ENCODE results near the gene ANKS1A. TPM values are rescaled to one million over a fixed set of nuclear protein-coding genes. Genes with fewer than 3 reads are reported as not detected.

Gene ANKS1A
- total RNA-seq, 1 donor = 4.8 TPM

DNA sequence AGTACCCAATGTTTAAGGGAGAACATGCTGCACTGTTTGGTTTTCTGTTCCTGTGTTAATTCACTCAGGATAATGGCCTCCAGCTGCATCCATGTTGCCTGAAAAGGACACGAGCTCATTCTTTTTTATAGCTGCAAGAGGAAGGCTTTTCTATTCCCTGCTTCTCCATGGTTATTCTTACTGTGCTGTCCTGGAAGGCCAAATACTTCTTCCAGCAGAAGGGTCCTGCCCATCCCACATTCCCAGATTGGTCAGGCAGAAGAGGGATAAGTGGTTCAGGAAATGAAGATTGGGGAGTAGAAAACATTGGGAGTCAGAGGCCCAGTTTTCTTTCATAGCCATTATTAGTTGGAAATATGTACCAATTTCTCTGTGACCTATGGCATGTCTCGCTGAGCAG, 129.7 kb downstream of the ANKS1A start:
- H3K4me3 ChIP-seq (ENCODE audit: low read length) = no peak overlapping the region
- H3K4me1 ChIP-seq (ENCODE audit: insufficient read depth, low read length) = no peaks in the 10 kb centered on the region
- H3K9me3 ChIP-seq (ENCODE audit: low read depth, low read length) = no peaks in the 10 kb centered on the region
- no peaks in the 10 kb centered on the region for H3K27me3 ChIP-seq (ENCODE audit: insufficient read depth, low read length)

DNA sequence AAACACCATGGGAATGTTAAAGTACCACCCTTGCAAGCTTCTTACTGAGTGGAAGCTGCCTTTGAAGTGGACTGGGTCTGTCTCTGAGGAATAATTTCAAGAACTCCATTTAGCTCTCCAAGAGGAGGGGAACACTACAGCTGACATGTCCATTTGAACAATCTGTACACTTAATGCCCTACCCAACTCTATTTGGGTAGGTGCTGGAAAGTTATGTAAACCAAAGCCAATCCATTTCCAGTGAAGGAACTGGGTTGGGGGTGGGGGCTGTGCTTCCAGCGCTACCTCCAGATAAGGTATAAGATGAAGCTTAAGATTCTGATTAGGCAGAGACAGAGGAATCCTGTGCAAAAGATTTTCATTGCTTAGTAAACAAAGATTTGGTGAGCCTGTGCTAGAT, 130.1 kb downstream of the ANKS1A start:
- Histone ChIP-seq H3K27me3 (ENCODE audit: insufficient read depth, low read length) (no peaks in the 10 kb centered on the region), H3K4me3 (ENCODE audit: low read length) (no peak overlapping the region), H3K9me3 (ENCODE audit: low read depth, low read length) (no peaks in the 10 kb centered on the region)

DNA sequence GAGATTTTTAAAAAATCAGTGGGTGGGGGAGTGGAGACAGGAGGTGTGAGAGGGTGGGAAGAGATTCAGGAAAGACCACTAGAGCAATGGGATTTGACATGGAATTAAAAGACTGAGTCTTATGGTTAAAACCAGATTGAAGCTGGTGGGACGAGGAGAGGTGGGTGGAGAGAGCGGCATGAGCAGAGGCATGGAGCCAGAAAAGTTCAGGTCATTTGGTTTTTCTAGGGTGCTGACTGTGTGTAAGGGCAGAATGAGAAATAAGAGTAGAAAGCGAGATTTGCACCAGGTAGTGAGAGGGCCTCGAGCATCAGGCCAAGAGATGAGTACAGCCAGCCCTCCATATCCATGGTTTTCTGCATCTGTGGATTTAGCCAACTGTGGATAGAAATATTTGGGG, 130.8 kb downstream of the ANKS1A start:
- H3K27me3 ChIP-seq (ENCODE audit: insufficient read depth, low read length) = no peaks in the 10 kb centered on the region
- H3K4me1 ChIP-seq (ENCODE audit: insufficient read depth, low read length) = no peaks in the 10 kb centered on the region
- H3K4me3 ChIP-seq (ENCODE audit: low read length) = no peak overlapping the region
- H3K9me3 ChIP-seq (ENCODE audit: low read depth, low read length) = no peaks in the 10 kb centered on the region

More for the DNA sequence above, 130.1 kb downstream of the ANKS1A start:
- no peaks in the 10 kb centered on the region for H3K4me1 ChIP-seq (ENCODE audit: insufficient read depth, low read length)

DNA sequence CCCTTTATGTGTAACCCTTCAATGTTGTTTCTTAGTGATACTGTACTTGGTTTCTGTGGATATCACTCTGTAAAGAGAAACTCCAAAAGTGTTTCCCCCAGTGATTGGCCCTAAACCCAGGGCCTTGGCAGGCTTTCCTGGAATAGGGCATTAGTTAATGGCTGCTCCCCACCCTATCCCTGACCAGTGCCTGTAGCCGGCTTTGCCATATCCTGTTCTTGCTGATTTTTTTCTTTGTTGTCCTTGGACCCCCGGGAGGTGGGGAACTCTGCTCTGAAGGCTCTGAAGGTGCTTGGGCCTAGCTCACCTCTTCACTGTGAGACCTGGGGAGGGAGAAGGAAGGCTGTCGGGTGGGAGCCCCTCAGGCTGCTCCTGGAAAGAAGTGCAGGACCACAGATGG, 131.9 kb downstream of the ANKS1A start:
- Histone ChIP-seq H3K27me3 (ENCODE audit: insufficient read depth, low read length) (no peaks in the 10 kb centered on the region), H3K4me3 (ENCODE audit: low read length) (no peak overlapping the region), H3K9me3 (ENCODE audit: low read depth, low read length) (no peaks in the 10 kb centered on the region), H3K4me1 (ENCODE audit: insufficient read depth, low read length) (no peaks in the 10 kb centered on the region)

DNA sequence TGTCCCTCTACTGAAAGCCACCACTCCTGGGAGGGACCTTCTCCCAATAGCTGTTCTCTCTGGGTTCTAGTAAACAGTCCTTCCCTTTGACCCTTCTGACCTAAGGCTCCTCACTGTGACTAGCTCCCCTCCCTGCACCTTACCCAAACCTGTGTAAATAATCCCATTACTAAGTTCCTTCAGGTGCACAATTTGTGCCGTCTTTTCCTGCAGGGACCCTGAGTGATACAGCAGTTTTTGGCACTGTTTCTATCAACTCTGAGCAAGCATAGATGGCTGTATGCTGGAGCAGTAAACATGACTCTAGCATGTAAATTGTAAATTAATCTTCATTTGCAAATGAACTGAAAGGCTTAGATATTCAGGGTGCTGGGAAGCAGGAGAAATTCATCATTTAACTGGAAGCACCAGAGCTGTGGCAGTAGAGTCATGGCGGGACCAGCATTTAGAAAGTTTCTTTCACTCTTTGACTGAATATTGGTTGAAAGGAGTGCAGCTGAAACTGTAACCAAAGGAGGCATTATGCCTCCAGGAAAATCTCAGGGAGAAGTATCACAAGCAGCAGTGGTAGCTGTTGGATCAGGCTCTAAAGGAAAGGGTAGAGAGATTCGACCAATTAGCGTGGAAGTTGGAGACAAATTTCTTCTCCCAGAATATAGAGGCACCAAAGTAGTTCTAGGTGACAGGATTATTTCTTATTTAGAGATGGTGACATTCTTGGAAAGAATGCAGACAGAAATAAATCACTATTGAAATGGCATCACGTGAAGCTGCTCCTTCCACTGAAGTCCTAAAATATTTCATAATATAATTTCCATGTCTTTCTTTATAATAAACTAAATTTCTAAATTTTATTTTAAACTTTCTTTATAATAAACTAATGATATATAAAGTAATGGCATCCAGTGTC, 134.3 kb downstream of the ANKS1A start:
- Histone ChIP-seq H3K4me3 (ENCODE audit: low read length) (no peak overlapping the region), H3K9me3 (ENCODE audit: low read depth, low read length) (no peaks in the 10 kb centered on the region), H3K27me3 (ENCODE audit: insufficient read depth, low read length) (no peaks in the 10 kb centered on the region), H3K4me1 (ENCODE audit: insufficient read depth, low read length) (no peaks in the 10 kb centered on the region)

DNA sequence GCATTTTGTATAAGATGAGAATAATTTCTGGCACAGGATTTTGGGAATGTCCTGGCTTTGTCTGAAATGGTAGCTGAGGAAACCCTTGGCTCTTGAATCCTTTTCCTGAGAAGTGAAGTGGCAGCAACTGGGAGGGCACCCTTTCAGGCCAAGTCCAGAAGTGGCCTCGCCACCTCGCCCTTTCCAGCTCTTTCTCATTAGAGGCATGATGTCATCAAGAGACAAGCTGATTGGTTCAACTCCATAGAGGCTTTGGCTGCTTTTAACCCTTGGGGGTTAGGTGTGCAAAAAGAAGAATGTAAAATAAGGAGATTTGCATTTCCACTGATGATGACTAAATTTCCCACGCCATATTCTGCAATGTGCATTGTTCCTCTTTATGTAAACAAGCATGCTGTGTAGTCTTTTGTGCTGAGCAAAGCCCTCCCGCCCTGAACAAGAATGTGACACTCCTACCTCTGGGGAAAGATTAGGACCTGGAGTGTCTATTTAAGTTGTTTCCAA, 135.5 kb downstream of the ANKS1A start:
- Histone ChIP-seq H3K4me3 (ENCODE audit: low read length) (no peak overlapping the region), H3K27me3 (ENCODE audit: insufficient read depth, low read length) (no peaks in the 10 kb centered on the region), H3K4me1 (ENCODE audit: insufficient read depth, low read length) (no peaks in the 10 kb centered on the region), H3K9me3 (ENCODE audit: low read depth, low read length) (no peaks in the 10 kb centered on the region)

DNA sequence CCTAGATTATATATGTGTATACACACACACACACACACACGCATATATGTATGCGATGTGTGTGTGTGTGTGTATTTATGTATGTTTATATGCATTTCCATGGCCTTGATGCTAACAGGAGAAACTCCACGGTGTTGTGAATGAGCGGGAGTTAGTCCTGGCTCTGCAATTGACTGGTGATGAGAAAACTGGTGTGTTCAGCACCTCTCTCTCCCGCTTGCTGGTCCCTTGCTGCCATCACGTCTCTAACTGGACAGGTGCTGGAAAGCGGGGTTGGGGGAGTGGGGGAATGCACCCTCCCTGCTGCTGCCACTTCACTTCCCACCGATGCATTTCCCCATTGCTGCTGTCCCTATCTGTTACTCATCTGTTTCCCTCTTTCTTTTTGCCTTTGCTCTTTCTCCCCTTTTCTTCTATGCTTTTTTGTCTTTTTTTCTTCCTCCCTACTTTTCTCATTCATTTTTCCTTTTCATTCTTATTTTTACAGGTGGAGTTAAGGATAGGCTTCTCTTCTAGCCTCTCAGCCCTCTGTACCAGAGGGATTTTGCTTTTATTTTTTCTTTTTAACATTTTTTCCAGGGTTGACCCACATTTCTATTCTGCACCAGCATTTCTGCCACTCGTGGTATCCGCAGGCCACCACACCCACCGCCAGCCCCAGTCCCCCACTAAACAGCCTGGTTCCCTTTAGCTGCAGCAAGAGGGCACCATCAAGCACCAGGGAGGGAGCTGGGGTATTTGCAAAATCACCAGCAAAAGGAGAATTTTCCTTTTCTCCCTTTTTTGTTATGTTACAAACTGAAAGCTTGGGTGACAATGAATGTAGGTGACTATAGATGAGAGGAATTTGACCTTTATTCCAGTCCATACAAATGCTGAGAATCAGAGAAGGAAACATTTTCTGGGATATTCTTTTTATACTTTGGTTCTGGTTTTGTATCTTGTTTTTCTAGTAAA, 136.5 kb downstream of the ANKS1A start:
- Histone ChIP-seq H3K4me1 (ENCODE audit: insufficient read depth, low read length) (no peaks in the 10 kb centered on the region), H3K27me3 (ENCODE audit: insufficient read depth, low read length) (no peaks in the 10 kb centered on the region), H3K4me3 (ENCODE audit: low read length) (no peak overlapping the region), H3K9me3 (ENCODE audit: low read depth, low read length) (no peaks in the 10 kb centered on the region)

DNA sequence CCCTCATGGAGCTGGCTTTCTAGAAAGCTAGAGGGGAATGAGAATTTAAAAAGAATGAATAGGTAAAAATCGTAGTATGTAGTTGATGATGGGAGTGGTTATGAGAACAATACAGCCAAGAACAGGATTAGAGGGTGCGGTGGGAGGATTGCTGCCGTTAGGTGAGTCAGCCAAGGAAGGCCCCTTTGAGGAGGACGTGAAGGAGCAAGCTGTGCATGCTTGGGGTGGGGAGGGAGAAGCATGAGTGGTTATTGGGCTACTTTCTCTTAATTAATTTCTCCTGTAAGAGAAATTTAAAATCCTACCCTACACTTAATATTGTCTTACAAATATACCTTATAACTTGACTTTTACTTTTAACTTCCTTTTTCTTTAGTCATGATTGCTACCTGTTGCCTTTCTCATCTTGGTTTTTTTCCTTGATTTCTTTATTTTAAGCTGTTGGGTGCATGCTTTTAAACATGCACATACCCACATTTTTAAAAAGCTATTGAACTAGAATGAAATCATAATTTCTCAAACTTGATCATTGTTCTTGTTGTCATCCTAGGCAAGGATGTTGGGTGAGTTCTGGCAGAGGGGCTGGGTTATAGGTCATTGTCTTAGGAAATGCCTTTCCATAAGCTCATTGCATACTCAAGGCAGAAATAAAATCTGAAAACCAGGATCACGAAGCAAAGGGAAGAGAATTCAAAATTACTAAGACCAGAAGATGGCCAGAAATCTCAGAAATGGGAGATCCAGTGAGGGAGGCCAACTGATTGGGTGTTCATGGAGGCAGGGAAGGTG, 137.6 kb downstream of the ANKS1A start:
- Histone ChIP-seq H3K9me3 (ENCODE audit: low read depth, low read length) (no peaks in the 10 kb centered on the region), H3K4me1 (ENCODE audit: insufficient read depth, low read length) (no peaks in the 10 kb centered on the region), H3K27me3 (ENCODE audit: insufficient read depth, low read length) (no peaks in the 10 kb centered on the region), H3K4me3 (ENCODE audit: low read length) (no peak overlapping the region)

DNA sequence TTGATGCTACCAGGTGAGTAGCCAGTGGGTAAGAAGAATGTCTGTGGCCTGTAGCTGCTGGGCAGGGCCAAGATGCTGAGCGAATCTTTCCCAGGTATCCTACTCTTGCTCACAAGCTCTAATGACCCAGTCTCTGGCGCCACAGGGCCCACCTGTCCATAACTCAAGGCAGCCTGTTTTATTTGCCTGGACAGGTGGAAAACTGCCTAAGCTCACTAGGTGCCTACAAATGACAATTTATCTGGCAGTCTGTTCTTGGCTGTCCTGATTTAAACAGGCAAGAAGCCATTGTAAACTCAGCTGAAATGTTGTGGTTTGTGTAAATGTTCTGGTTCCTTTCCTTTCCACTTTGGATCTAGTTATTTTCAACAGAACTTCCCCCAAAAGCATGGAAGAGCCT, 138.8 kb downstream of the ANKS1A start:
- H3K4me1 ChIP-seq (ENCODE audit: insufficient read depth, low read length) = no peaks in the 10 kb centered on the region
- H3K9me3 ChIP-seq (ENCODE audit: low read depth, low read length) = no peaks in the 10 kb centered on the region
- H3K27me3 ChIP-seq (ENCODE audit: insufficient read depth, low read length) = no peaks in the 10 kb centered on the region

DNA sequence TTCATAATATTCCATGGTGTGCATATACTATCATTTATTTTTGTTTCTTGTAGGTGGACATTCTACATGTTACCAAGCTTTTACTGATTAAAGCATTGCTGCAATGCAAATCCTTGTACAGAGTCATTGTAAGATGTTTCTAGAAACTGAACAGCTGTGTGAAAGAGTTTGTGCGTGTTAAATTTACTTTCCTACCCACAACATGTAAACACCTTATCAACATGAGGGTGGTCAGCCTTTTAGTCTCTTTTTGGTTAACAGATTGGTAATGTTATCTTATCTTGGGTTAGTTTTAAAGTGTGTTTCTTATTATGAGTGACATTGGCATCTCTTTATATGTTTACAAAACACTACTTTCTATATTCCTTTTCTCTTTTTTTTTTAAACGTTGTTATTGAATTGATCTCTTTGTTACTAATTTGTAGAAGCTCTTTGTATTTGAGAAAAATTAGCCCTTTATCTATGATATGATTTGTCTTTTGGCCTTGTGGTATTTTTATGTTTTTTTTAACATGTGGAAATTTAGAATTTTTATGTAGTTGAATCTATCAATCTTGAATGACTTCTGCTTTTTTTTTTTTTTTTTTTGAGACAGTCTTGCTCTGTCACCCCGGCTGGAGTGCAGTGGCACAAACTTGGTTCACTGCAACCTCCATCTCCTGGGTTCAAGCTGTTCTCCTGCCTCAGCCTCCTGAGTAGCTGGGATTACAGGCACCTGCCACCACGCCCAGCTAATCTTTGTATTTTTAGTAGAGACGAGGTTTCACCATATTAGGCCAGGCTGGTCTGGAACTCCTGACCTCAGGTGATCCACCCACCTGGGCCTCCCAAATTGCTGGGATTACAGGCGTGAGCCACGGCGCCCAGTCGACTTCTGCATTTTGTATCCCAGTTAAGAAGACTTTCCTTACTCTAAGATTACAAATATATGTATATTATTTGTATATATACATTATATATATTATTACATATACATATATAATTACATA, 140.0 kb downstream of the ANKS1A start:
- no peaks in the 10 kb centered on the region for H3K4me1 ChIP-seq (ENCODE audit: insufficient read depth, low read length)
- H3K4me3 ChIP-seq (ENCODE audit: low read length) = no peak overlapping the region
- H3K27me3 ChIP-seq (ENCODE audit: insufficient read depth, low read length) = no peaks in the 10 kb centered on the region
- no peaks in the 10 kb centered on the region for H3K9me3 ChIP-seq (ENCODE audit: low read depth, low read length)

More for the DNA sequence above, 138.8 kb downstream of the ANKS1A start:
- H3K4me3 ChIP-seq (ENCODE audit: low read length) = no peak overlapping the region

DNA sequence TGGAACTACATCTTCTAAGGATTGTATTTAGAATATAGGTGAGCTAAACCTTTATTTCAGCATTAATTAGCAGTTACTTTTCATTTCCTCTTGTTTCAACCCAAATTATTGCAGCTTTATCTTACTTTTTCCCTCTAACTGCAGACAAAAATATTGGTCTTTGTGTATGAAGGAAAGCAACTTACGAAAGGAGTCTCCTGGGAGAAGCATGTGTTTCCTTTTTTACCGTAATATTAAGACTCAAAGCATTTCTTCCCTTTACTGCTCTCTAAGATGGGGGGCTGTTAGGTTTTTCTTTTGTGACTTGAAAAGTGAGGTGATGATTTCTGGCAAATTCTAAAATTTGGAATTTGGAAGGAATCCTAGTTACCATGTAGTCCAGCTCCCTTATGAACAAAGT, 141.0 kb downstream of the ANKS1A start:
- Histone ChIP-seq H3K9me3 (ENCODE audit: low read depth, low read length) (no peaks in the 10 kb centered on the region), H3K4me3 (ENCODE audit: low read length) (no peak overlapping the region), H3K27me3 (ENCODE audit: insufficient read depth, low read length) (no peaks in the 10 kb centered on the region), H3K4me1 (ENCODE audit: insufficient read depth, low read length) (peaks cover 7% of the 10 kb centered on the region)

DNA sequence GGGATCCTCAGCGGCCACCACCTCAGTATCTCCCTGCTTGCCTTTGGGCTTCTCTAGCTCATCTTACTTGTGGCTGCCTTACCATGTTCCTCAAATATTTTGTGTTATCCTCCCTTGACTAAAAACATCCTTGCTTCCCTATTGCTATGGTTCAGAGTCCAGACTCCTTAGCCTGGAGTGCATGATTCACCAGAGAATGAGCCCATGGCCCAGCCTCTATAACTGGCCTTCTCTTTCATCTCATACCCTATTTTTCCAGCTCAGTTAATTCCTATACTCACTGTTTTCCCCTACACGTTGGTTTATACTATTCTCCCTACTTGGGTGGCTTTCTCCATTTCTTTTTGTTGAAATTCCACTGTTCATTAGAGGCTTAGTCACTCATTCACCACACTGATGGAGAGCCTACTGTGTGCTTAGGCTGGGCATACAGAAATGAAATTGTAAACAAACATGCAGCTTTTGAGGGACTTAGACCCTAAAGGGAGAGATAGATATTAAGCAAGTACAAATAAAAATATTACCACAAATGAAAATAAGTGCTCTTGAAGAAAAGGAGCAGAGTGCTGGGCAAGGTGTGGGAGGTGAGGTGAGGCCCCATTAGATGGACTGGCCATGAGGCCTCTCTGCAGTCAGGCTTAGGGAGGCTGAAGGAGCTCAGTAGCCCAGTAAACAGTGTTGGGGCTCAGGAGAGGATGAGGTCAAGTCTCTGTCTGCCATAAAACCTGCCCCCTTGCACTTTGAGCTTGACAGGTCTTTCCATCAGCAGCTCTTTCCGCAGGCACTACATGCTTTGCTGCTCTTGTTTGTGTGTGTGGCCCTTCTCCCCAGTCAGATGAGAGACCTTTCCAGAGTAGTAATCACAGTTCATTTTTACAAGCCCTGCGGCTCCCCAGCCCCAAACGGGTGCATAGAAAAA, 142.8 kb downstream of the ANKS1A start:
- H3K4me1 ChIP-seq (ENCODE audit: insufficient read depth, low read length) = peaks cover 8% of the 10 kb centered on the region
- no peaks in the 10 kb centered on the region for H3K27me3 ChIP-seq (ENCODE audit: insufficient read depth, low read length)
- no peaks in the 10 kb centered on the region for H3K9me3 ChIP-seq (ENCODE audit: low read depth, low read length)
- no peak overlapping the region for H3K4me3 ChIP-seq (ENCODE audit: low read length)

DNA sequence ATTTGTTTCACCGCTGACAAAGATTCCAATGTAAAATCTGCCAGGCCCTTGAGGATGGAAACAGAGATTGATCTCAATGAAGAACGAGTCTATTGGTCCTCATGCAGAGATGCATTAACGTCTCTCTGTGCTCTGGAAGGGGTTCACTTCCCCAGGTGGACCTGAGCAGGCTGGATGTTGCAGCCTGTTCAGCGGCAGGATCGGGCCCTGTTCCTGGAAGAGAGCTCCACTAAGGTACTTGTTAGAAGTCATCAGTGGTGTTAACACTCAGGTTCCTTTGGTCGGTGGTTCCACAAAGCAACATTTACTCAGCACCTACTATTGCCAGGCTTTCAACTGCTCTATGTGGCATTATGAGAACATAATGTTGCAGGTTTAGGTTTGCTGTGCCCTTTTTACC, 144.6 kb downstream of the ANKS1A start:
- Histone ChIP-seq H3K9me3 (ENCODE audit: low read depth, low read length) (no peaks in the 10 kb centered on the region), H3K27me3 (ENCODE audit: insufficient read depth, low read length) (no peaks in the 10 kb centered on the region), H3K4me3 (ENCODE audit: low read length) (no peak overlapping the region), H3K4me1 (ENCODE audit: insufficient read depth, low read length) (peaks cover 8% of the 10 kb centered on the region)
